ENCODE results near the gene PCDHA3.
"Not testable (repeated sequence)": the region's sequence is repeated elsewhere in the genome, so short reads cannot be mapped to it uniquely, and the experiment has no call there.

PCDHA3 gene

GRCh38 chr5:140821375-140822280 is 20.8 kb downstream of the PCDHA3 start, which contains the start of gene PCDHA5:
TSS of gene PCDHA5 (plus strand) at chr5:140821613.
- no peak for DNase-seq (ENCODE audit: low read depth in 2 of 2)

- no peak for DNase-seq (ENCODE audit: low read depth in 2 of 2)
Observed at GRCh38 chr5:140822281-140822629, 21.4 kb downstream of the PCDHA3 start.

GRCh38 chr5:140822969-140823368 is 22.1 kb downstream of the PCDHA3 start:
- not testable (repeated sequence) for DNase-seq (ENCODE audit: low read depth in 2 of 2)

- DNase-seq (ENCODE audit: low read depth in 2 of 2) = no peak
Observed at GRCh38 chr5:140823475-140823874, 22.6 kb downstream of the PCDHA3 start.

- no peak for DNase-seq (ENCODE audit: low read depth in 2 of 2)
Observed at GRCh38 chr5:140827704-140828361, 27.0 kb downstream of the PCDHA3 start, which contains the start of gene PCDHA6. TSS of gene PCDHA6 (plus strand) at chr5:140827960. CDS start at chr5:140828092, 132 bp downstream.

GRCh38 chr5:140828362-140828737 is 27.5 kb downstream of the PCDHA3 start:
- DNase-seq (ENCODE audit: low read depth in 2 of 2) = no peak

- DNase-seq (ENCODE audit: low read depth in 2 of 2) = not testable (repeated sequence)
Observed at GRCh38 chr5:140829511-140830501, 28.9 kb downstream of the PCDHA3 start.

GRCh38 chr5:140833993-140834392 is 33.1 kb downstream of the PCDHA3 start, which contains the start of gene PCDHA7:
TSS of gene PCDHA7 (plus strand) at chr5:140834269. CDS start at chr5:140834384, 115 bp downstream.
- no peak for DNase-seq (ENCODE audit: low read depth in 2 of 2)

GRCh38 chr5:140834439-140835008 is 33.7 kb downstream of the PCDHA3 start:
- DNase-seq (ENCODE audit: low read depth in 2 of 2) = not testable (repeated sequence)

GRCh38 chr5:140835622-140836510 is 35.0 kb downstream of the PCDHA3 start:
- no peak for DNase-seq (ENCODE audit: low read depth in 2 of 2)

GRCh38 chr5:140840978-140841962 is 40.4 kb downstream of the PCDHA3 start, which contains the start of gene PCDHA8:
TSS of gene PCDHA8 (plus strand) at chr5:140841187. CDS start at chr5:140841322, 135 bp downstream.
- no peak for DNase-seq (ENCODE audit: low read depth in 2 of 2)

GRCh38 chr5:140842798-140843733 is 42.2 kb downstream of the PCDHA3 start:
- no peak for DNase-seq (ENCODE audit: low read depth in 2 of 2)

GRCh38 chr5:140848139-140849102 is 47.6 kb downstream of the PCDHA3 start, which contains the start of gene PCDHA9:
TSS of gene PCDHA9 (plus strand) at chr5:140848382. CDS start at chr5:140848496, 114 bp downstream.
- DNase-seq (ENCODE audit: low read depth in 2 of 2) = not testable (repeated sequence)

GRCh38 chr5:140849831-140850634 is 49.2 kb downstream of the PCDHA3 start:
- DNase-seq (ENCODE audit: low read depth in 2 of 2) = not testable (repeated sequence)

Measured in activated CD4-positive, alpha-beta T cell treated with anti-CD3 and anti-CD28 coated beads for 24 hours (primary cell).